Activated naive CD8-positive, alpha-beta T cell treated with anti-CD3 and anti-CD28 coated beads, Interleukin-2, amount 50 U/mL, for 24 hours (primary cell): ENCODE results near the gene OGA.
A peak's percentile ranks its signal among the peaks of the same experiment; 100 is the strongest.

Experiments used
- ATAC-seq: fragments of 150-1000 bp; cut with Tn5 transposase; one replicate; pipeline ENCODE4 v1.10.0; 2021
- DNase-seq: peaks from one replicate; pipeline ENCODE4 v3.0.0; 2021
- H3K27ac Mint-ChIP-seq: one replicate; pipeline ENCODE4 v1.8.0; 2021; ENCODE audit warnings: mild to moderate bottlenecking, mixed read lengths
- H3K27me3 Mint-ChIP-seq: one replicate; pipeline ENCODE4 v1.8.0; 2021; ENCODE audit warnings: mixed read lengths
- H3K36me3 Mint-ChIP-seq: one replicate; pipeline ENCODE4 v1.8.0; 2021; ENCODE audit warnings: low read depth, mixed read lengths
- H3K4me1 Mint-ChIP-seq: one replicate; pipeline ENCODE4 v1.8.0; 2021; ENCODE audit warnings: mixed read lengths
- H3K4me3 Mint-ChIP-seq: one replicate; pipeline ENCODE4 v1.8.0; 2021; ENCODE audit warnings: mild to moderate bottlenecking, moderate library complexity, mixed read lengths
- H3K9me3 Mint-ChIP-seq: one replicate; pipeline ENCODE4 v1.8.0; 2021; ENCODE audit warnings: mixed read lengths

The OGA gene

DNA sequence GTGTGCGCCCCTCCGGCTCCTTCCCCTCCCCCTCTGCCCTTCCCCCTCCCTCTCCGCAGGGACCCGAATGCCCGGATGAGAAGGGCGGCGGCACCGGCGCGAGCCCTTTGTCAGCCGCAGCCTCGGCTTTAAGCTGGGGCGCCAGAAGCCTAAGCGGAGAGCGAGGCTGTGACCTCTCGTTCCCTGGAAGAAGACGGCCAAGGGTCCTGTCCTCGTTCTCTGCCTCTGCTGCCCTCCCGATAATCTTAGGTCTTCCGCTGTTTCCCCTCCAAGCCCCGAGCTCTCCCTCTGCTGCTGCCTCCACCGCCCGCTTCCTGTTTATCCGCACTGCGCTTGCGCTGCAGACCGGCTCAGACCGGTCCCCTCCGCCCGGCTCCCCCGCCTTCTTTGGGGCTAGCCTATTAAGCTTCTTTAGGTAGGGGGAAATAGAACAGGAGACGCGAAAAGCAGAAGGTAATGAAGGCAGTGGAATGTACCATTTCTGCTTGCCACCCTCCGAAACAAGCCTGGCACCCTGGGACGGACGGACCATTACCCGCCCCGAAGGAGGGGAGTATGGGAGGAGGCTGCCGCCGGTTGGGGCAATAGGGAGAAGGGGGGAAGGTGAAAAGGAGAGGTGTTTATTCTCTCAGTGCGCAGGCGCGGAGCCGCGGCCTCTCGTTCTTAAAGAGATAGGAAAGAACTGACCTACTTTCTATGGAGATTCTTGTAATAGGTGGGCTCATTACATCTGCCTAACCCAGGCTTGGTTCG, at the start of gene OGA:
Gene OGA, minus strand, starts transcription at position 326 of the 753 bp plus-strand sequence. CDS start 422 bp downstream, outside the sequence.
- peak; percentile 97 for DNase-seq
- ATAC-seq = peak; percentile 89
- peaks cover 44% of the 10 kb centered on the region for H3K4me1 Mint-ChIP-seq
- peak within 1 kb of the TSS; percentile 98 for H3K27ac Mint-ChIP-seq
- H3K27me3 Mint-ChIP-seq = no peaks in the 10 kb centered on the region
- H3K4me3 Mint-ChIP-seq = peak within 1 kb of the TSS; percentile 87
- peaks cover 16% of the 10 kb centered on the region for H3K36me3 Mint-ChIP-seq
- no peaks in the 10 kb centered on the region for H3K9me3 Mint-ChIP-seq

DNA sequence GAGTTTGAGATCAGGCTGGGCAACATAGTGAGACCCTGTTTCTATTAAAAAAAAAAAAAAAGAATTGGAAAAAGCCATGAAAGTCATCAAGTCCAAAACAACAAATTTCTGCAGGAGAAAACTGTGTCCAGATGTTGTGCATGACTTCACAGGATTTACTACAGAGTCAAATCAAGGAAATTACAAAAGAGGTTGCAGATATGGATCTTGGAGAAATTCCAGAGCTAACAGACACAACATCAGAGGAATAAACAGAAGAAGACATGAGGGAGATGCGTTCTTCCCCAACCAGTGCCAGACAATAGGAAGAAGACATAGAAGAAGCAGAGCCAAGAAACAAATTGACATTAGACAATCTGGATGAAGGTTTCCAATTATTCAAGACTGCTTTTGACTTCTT, 49.7 kb upstream of the OGA start:
- no peaks in the 10 kb centered on the region for H3K27me3 Mint-ChIP-seq
- H3K4me3 Mint-ChIP-seq = no peak overlapping the region
- H3K36me3 Mint-ChIP-seq = peaks cover 18% of the 10 kb centered on the region
- no peaks in the 10 kb centered on the region for H3K4me1 Mint-ChIP-seq
- no peak overlapping the region for H3K27ac Mint-ChIP-seq
- DNase-seq = no peak
- no peak for ATAC-seq
- H3K9me3 Mint-ChIP-seq = no peaks in the 10 kb centered on the region

DNA sequence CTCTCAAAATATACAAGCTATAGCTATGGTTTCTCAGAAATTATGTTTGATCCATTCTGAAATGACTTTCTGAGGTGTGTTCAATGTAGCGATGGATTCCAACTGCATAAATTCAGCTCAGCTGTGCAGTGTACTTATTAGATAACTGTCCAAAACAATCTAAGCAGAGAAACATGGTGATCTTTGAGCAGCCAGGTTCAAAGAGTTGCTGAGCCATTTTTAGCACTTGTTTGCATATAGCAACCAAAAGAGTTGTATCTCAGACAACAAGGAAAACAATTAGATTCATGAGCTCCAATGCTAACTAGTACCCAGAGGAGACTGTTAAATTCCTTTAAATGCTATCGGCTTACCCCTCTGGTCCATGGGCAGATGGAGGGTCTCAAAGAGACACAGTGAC, 41.3 kb upstream of the OGA start:
- no peak overlapping the region for H3K27ac Mint-ChIP-seq
- no peaks in the 10 kb centered on the region for H3K27me3 Mint-ChIP-seq
- no peak for ATAC-seq
- H3K4me3 Mint-ChIP-seq = no peak overlapping the region
- H3K36me3 Mint-ChIP-seq = peaks cover 24% of the 10 kb centered on the region
- peaks cover 10% of the 10 kb centered on the region for H3K9me3 Mint-ChIP-seq
- no peaks in the 10 kb centered on the region for H3K4me1 Mint-ChIP-seq
- no peak for DNase-seq

DNA sequence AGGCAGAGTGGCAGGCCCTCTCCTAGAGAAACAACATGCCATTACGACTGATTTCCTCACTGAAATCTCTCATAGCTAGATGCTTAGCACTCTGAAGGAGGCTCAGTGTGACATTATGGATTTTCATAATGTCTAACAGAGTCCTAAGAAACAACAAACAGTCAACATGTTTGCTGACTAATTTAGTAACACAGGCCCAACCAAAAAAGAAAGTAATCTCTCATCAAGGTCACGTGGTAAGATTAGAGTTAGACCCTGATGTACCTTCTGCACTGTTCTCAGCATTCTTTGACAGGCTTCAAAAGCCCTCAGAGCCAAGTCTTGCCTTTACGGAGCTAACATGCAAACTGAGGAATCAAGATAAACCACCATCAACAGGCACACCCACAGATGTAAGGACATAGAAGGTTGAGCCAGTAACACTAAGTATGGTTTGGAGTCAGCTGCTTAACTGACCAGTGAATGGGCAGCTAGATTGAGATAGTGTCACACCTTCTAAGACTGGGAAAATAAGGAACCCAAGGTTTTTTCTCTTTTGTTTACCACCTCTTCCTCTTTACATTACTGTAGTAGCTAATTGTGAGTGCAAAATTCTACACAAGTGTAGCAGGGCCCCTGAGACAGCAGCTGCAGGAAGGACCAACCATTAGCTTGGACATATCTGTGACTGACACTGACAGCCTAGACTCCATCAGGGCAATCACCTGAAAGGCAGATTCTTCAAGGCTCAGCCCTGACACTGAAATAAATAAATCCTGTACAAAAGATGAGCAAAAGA, 40.7 kb upstream of the OGA start:
- DNase-seq = no peak
- Mint-ChIP-seq H3K4me3 (no peak overlapping the region), H3K9me3 (peaks cover 10% of the 10 kb centered on the region), H3K36me3 (peaks cover 24% of the 10 kb centered on the region), H3K4me1 (no peaks in the 10 kb centered on the region), H3K27ac (no peak overlapping the region), H3K27me3 (no peaks in the 10 kb centered on the region)
- ATAC-seq = no peak

DNA sequence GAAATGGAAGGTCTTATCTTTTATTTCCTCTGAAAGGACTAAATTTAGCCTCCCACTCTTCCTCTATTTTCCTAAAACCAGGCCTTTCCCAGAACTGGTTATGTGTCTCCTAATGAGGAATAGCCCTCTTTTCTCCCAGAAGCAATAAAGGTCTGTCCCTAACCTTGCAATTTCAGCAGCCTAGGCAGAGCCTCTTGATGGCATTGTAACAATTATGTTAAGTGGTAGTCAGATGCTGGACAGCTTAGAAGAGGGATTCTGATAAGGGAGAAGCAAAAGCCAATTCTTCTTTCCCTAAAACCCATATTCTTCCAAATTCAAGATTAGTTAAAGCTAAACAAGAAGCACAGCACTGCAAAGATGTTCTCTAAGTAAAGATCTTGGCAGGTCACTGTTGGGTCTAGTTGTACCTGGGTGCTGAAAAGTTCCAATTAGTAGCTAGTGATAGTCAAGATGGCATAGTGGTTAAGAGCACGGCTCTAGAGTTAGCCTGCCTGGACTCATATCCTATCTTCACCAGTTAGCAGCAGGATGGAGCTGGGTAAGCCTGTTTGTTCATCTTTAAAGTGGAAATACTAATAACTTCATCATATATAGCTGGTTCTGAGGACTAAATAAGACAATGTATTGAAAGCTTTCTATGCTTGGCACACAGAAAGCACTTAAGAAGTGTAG, 39.7 kb upstream of the OGA start:
- no peaks in the 10 kb centered on the region for H3K4me1 Mint-ChIP-seq
- H3K9me3 Mint-ChIP-seq = peaks cover 10% of the 10 kb centered on the region
- peaks cover 22% of the 10 kb centered on the region for H3K36me3 Mint-ChIP-seq
- H3K27ac Mint-ChIP-seq = no peak overlapping the region
- ATAC-seq (no peak), DNase-seq (no peak)
- no peak overlapping the region for H3K4me3 Mint-ChIP-seq
- H3K27me3 Mint-ChIP-seq = no peaks in the 10 kb centered on the region

DNA sequence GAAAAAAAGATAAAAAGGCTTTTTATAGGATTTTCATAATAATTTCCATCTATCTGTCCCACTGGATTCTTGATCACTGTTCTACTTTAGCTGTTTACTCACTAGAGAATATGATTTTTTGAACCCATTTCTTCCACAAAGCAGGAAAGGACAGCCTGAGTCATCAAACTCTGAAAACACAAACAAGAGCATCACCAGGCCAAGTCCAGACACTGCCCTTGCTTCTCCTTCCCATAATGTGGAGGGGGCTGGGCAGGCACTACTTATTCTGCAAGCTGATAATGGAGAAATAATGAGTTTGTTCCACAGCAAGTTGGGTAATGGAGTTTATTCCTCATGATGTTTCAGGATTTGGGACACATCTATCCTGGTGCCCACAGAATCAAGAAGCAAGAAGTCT, 38.4 kb upstream of the OGA start:
- Mint-ChIP-seq H3K27me3 (no peaks in the 10 kb centered on the region), H3K4me3 (no peak overlapping the region), H3K9me3 (peaks cover 10% of the 10 kb centered on the region), H3K36me3 (peaks cover 19% of the 10 kb centered on the region), H3K27ac (no peak overlapping the region), H3K4me1 (no peaks in the 10 kb centered on the region)
- no peak for ATAC-seq
- no peak for DNase-seq

DNA sequence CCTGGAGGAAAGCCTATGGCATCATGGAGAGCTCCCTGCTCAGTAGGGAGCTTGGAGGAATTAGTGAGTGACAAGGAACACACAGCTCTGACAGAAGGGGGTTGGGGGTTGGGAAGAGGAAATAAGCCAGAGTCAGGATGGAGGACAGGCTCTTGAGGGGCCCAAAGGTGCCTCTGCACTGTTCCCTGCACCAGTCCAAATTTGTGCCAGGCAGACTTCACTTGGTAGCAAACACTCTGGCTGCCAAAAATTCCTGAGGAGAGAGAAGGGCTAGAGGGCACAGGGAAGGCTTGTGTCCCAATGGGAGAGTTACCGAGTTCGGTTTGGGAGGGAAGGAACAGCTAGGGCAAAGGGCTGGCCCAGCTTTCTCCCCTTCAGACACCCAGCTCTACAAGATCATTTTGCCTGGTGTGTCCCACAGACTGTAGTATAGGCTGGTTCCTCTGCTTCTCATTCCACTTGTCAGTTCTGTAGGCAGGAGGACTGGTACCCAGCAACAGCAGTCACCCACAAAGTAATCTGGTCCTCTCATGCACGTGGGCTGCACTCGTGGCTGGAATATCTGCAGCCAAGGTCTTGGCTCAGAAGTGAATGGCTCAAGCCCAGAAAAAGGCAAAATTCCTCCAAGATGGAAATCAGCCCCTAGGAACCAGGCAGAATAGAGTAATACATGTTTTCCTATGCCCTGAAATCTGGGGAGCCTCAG, 33.3 kb upstream of the OGA start:
- no peak overlapping the region for H3K4me3 Mint-ChIP-seq
- no peak for DNase-seq
- H3K27me3 Mint-ChIP-seq = no peaks in the 10 kb centered on the region
- H3K9me3 Mint-ChIP-seq = no peaks in the 10 kb centered on the region
- no peak for ATAC-seq
- H3K27ac Mint-ChIP-seq = no peak overlapping the region
- H3K36me3 Mint-ChIP-seq = no peaks in the 10 kb centered on the region
- no peaks in the 10 kb centered on the region for H3K4me1 Mint-ChIP-seq

DNA sequence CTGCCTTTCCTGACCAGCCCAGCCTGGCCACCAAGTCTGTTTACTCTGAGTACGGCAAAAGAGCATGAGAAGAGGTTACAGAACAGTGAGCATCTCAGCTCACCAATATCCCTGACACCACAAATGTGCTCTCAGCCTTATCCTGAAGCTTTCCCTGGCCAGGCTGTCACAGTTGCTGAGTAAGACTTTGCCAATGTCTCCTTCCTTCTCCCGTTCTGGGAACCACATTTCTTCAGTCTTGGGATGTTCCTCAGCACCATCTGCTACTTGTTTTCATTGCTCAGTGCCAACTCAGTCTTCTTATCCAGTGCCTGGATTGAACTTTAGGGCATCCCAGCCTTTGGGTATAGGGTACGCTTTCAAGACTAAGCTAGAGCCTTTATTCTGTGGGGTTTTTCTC, 32.5 kb upstream of the OGA start:
- no peak overlapping the region for H3K27ac Mint-ChIP-seq

DNA sequence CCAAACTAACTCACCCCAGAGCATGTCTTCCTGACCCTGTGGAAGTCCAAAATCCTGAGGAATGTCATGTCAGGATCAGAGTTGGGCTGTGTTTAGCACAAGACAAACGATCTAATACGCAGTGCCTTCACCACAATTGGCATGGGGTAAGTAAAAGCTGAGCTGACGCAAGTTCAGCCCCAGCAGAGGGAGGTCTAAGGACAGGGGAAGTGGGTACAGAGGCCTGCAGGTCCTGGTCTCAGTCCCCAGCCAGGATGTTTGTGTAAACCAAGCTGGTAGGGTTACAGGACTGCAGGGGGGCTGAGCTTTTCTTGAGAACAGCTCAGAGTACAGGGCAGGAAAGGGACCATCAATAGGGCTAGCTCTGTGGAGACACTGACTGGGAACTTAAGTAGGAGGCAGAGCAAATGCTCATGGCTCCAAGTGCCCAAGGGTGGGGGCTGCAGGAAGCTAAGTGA, 30.7 kb upstream of the OGA start:
- peaks cover 2% of the 10 kb centered on the region for H3K36me3 Mint-ChIP-seq
- no peak overlapping the region for H3K27ac Mint-ChIP-seq
- no peaks in the 10 kb centered on the region for H3K9me3 Mint-ChIP-seq
- no peak overlapping the region for H3K4me3 Mint-ChIP-seq
- DNase-seq (no peak), ATAC-seq (no peak)
- H3K4me1 Mint-ChIP-seq = peaks cover 7% of the 10 kb centered on the region
- H3K27me3 Mint-ChIP-seq = peaks cover 3% of the 10 kb centered on the region

More for the DNA sequence above, 32.5 kb upstream of the OGA start:
- ATAC-seq = no peak
- H3K9me3 Mint-ChIP-seq = no peaks in the 10 kb centered on the region
- no peak for DNase-seq
- no peaks in the 10 kb centered on the region for H3K4me1 Mint-ChIP-seq
- H3K36me3 Mint-ChIP-seq = peaks cover 2% of the 10 kb centered on the region
- H3K4me3 Mint-ChIP-seq = no peak overlapping the region
- H3K27me3 Mint-ChIP-seq = no peaks in the 10 kb centered on the region

DNA sequence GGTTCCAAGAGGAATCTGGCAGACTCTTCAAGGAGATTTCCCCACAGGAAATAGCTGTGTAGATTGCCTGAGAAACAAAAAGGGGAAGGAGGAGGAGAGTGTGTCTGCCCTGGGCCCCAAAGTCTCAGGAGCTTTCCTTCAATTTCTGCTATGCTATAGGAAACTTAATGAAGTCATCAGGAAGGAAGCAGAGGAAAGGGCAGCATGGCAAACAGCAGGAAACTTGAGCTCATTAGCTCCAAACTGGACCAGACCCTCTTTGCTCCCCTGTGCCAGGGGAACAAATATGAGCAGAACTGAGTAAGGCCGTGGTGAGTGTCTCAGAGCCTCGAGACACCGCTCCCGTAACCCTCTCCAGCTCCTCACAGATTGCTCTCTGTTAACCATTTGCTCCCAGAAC, 30.2 kb upstream of the OGA start:
- DNase-seq (no peak), ATAC-seq (no peak)
- Mint-ChIP-seq H3K27me3 (peaks cover 3% of the 10 kb centered on the region), H3K4me1 (peaks cover 8% of the 10 kb centered on the region), H3K36me3 (peaks cover 2% of the 10 kb centered on the region), H3K4me3 (no peak overlapping the region), H3K27ac (no peak overlapping the region), H3K9me3 (no peaks in the 10 kb centered on the region)

DNA sequence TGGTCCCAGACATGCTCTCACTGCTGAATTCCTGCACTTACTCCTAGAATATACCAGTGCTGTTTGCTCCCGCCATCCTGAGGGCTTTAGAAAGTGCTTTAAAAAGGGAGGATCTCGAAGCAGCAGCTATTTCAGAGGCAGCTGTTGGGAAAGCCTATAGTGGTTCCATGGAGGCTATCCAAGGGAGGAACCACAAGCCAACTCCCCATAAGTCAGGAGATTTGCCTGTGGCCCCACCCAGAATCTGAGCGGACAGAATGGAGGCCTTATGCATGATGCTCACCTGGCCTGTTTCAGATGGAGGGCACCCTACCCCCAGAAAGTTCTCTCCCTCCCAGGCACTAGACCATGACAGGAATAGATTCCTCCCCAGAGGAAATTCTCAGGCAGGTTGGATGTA, 27.6 kb upstream of the OGA start:
- Mint-ChIP-seq H3K9me3 (no peaks in the 10 kb centered on the region), H3K27ac (no peak overlapping the region), H3K4me3 (no peak overlapping the region), H3K36me3 (peaks cover 2% of the 10 kb centered on the region), H3K27me3 (peaks cover 7% of the 10 kb centered on the region), H3K4me1 (peaks cover 32% of the 10 kb centered on the region)
- no peak for DNase-seq
- no peak for ATAC-seq

DNA sequence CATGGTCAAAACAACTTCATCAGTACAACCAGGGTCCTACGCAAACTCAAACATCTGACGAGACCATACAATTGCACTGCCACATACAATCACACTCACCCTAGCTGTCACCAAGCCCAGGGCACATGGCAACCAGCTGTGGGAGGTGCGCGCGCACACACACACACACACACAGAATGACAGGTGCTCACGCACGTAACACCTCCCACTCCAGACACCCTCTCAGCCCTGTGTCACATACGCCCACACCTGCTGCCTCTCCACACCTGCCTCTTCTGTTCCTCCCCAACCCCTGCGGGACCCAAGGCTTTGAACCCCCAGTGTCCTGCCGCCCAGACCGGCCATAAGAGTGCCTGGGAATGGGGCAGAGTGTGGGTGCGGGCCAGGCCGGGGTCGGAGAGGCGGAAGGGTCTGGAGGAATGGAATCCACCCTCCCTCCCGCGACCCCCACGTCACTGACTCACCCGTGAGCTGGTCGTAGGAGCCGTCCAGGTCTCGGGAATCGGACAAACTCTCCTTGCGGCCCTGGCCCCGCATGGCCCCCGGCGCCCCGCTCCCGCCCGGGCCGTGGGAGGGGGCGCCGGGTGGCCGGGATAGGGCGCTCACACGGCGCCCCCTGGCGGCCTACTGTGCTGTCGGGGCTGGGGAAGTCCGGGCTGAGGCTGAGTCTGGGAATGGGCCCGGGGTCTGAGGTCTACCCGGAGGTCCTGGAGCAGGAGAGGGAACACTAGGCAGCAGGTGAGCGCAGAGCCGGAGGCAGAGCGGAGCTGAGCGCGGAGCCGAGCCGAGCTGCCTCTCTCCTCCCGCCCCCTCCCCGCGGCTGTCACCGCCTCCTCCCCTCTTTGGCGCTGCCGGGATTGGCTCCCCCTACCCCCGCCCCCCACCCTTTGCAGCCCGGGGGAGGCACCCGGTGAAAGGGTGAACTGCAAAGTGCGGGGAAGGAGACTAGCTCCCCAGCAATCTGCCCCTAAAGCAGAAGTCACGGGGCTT, 25.1 kb upstream of the OGA start, which contains the start of gene KCNIP2:
Gene KCNIP2, minus strand, starts transcription at position 769 of the 990 bp plus-strand sequence. Its CDS starts 232 bp downstream, at position 537.
- H3K4me3 Mint-ChIP-seq = peak within 1 kb of the TSS; percentile 50
- H3K27ac Mint-ChIP-seq = peak within 1 kb of the TSS; percentile 43
- no peaks in the 10 kb centered on the region for H3K9me3 Mint-ChIP-seq
- H3K4me1 Mint-ChIP-seq = peaks cover 48% of the 10 kb centered on the region
- peaks cover 9% of the 10 kb centered on the region for H3K27me3 Mint-ChIP-seq
- peak; percentile 22 for ATAC-seq
- H3K36me3 Mint-ChIP-seq = peaks cover 2% of the 10 kb centered on the region
- peak; percentile 60 for DNase-seq

DNA sequence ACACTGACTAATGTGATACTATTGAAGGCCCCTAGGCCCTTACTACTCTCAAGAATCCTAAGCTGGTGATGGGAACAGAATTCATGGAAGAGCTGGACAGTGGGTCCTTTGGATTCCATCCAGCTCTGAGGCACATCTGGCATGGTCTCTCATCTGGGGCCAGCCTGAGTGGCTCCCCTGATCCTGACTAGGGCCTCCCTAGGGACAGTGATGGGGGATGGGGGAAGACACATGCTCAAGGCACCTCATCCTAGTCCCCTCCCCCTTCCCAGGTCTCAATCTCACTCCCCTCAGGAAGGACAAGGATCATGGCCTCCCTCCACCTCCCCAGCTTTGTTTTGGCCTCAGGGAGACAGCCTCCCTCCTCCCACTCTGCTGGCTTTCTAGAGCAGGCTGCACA, 23.6 kb upstream of the OGA start:
- H3K36me3 Mint-ChIP-seq = peaks cover 2% of the 10 kb centered on the region
- H3K9me3 Mint-ChIP-seq = no peaks in the 10 kb centered on the region
- H3K4me1 Mint-ChIP-seq = peaks cover 48% of the 10 kb centered on the region
- ATAC-seq = no peak
- H3K27ac Mint-ChIP-seq = no peak overlapping the region
- DNase-seq = no peak
- peaks cover 9% of the 10 kb centered on the region for H3K27me3 Mint-ChIP-seq
- H3K4me3 Mint-ChIP-seq = peak overlapping the region; percentile 83
